ENCODE results near the gene ALDH3A2.
"Not testable (repeated sequence)": the region's sequence is repeated elsewhere in the genome, so short reads cannot be mapped to it uniquely, and the experiment has no call there.

Gene ALDH3A2

GRCh38 chr17:19651451-19652238 lies 3.1 kb downstream of the ALDH3A2 start:
- DNase-seq (ENCODE audit: low read depth): no peak

GRCh38 chr17:19652595-19652994 lies 4.0 kb downstream of the ALDH3A2 start:
- DNase-seq (ENCODE audit: low read depth): no peak

- no peak for DNase-seq (ENCODE audit: low read depth)
These were observed 5.9 kb downstream of the ALDH3A2 start for GRCh38 chr17:19654342-19654886.

GRCh38 chr17:19654896-19655295 lies 6.3 kb downstream of the ALDH3A2 start:
- DNase-seq (ENCODE audit: low read depth): no peak

- DNase-seq (ENCODE audit: low read depth): no peak
These were observed 7.8 kb downstream of the ALDH3A2 start for GRCh38 chr17:19656336-19656735.

- no peak for DNase-seq (ENCODE audit: low read depth)
These were observed 8.5 kb downstream of the ALDH3A2 start for GRCh38 chr17:19656851-19657581.

- no peak for DNase-seq (ENCODE audit: low read depth)
These were observed 11.0 kb downstream of the ALDH3A2 start for GRCh38 chr17:19659366-19660177.

- DNase-seq (ENCODE audit: low read depth): no peak
These were observed 11.8 kb downstream of the ALDH3A2 start for GRCh38 chr17:19660219-19660870.

GRCh38 chr17:19661121-19661520 lies 12.6 kb downstream of the ALDH3A2 start:
- no peak for DNase-seq (ENCODE audit: low read depth)

GRCh38 chr17:19663097-19663496 lies 14.5 kb downstream of the ALDH3A2 start:
- no peak for DNase-seq (ENCODE audit: low read depth)

- no peak for DNase-seq (ENCODE audit: low read depth)
These were observed 15.7 kb downstream of the ALDH3A2 start for GRCh38 chr17:19664136-19664820.

GRCh38 chr17:19664821-19665181 lies 16.2 kb downstream of the ALDH3A2 start:
- no peak for DNase-seq (ENCODE audit: low read depth)

GRCh38 chr17:19669680-19670079 lies 21.1 kb downstream of the ALDH3A2 start:
- DNase-seq (ENCODE audit: low read depth): not testable (repeated sequence)

- DNase-seq (ENCODE audit: low read depth): no peak
These were observed 22.4 kb downstream of the ALDH3A2 start for GRCh38 chr17:19670908-19671307.

GRCh38 chr17:19671433-19671832 lies 22.9 kb downstream of the ALDH3A2 start:
- no peak for DNase-seq (ENCODE audit: low read depth)

GRCh38 chr17:19672009-19672750 lies 23.6 kb downstream of the ALDH3A2 start:
- peak; percentile 35 for DNase-seq (ENCODE audit: low read depth)

GRCh38 chr17:19673623-19674022 lies 25.1 kb downstream of the ALDH3A2 start:
- no peak for DNase-seq (ENCODE audit: low read depth)

- DNase-seq (ENCODE audit: low read depth): no peak
These were observed 28.3 kb downstream of the ALDH3A2 start for GRCh38 chr17:19676896-19677295.

- no peak for DNase-seq (ENCODE audit: low read depth)
These were observed 29.3 kb downstream of the ALDH3A2 start for GRCh38 chr17:19677736-19678379.
